CD4-positive, alpha-beta T cell treated with Interleukin-4 for 1 hour (primary cell): ENCODE data around the gene WNT9A.
A peak's percentile ranks its signal among the peaks of the same experiment; 100 is the strongest.

Experiments
- DNase-seq, 2 donors: peaks; one replicate each; pipeline ENCODE4 v3.0.0-alpha.2; 2020 to 2022

WNT9A gene

DNA sequence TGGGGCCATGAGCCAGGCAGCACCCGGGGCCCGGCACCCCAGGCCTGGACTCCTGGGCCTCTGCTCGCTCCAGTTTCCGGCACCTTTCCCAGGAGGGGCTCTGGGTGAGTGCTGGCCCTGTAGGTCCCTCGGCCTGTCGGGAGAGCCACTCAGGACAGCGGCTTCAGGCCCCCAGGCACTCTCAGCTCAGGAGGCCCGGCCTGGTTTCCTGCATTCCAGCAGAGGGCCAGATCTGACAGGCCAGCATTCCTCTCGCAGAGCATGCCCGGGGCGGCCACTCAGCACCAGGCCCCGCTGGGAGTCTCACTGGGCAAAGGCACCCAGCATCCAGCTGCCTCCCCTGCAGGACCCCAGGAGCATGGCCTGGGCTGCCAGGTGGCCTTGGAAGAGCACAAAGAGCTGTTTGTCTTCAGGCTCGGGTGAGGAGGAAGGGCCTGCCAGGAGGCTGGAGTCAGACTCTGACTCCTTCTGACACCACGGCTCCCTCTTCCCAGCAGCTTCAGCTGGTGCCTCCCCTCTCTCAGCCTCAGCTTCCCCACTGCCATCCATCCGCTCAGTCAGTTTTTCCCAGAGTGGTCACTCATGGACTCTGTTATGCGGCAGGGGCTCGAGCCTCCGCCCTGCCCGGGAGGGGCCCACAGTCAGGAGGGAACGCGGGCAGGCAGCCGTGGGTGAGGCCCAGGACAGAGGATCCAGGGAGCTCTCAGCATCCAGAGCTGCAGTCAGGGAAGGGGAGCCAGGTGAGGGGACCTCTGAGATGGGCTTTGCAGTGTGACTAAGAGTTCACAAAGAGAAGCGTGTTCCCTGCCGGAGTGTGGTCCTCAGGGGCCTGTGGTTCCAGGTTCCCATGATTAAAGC is 51.7 kb downstream of the WNT9A start:
- no peak for DNase-seq

DNA sequence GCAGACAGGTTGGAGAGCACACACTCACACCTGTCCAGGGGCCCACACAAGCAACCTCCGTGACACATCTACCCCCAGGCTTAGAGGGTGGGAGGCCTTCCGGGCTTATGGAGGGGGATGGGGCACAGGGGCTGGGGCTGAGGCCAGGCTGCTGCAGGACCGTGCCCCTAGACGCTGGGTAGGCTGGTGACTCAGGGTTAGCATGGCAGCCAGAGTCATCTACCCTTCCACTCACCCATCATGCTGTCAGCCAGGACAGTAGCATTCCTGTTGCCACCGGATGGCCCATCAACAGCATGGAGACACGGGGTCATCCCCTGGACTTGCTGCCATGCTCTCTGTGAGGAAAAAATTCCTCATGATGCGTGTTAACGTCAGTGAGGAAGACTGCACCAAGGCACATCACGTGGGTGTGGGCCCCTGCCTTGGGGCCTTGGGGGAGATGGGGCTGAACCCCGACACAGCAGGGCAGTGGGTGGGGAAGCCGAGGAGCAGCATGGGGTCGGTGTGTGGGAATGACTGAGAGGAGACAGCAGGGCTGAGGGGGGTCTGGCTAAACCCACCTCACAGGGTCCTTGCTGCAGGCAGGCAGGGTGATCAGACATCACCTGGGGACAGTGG is 52.8 kb downstream of the WNT9A start:
- peak in 1 of 2 donors; percentile 9 for DNase-seq

GRCh38 chr1:227893949-227894721 is 53.6 kb downstream of the WNT9A start:
- DNase-seq: no peak

DNA sequence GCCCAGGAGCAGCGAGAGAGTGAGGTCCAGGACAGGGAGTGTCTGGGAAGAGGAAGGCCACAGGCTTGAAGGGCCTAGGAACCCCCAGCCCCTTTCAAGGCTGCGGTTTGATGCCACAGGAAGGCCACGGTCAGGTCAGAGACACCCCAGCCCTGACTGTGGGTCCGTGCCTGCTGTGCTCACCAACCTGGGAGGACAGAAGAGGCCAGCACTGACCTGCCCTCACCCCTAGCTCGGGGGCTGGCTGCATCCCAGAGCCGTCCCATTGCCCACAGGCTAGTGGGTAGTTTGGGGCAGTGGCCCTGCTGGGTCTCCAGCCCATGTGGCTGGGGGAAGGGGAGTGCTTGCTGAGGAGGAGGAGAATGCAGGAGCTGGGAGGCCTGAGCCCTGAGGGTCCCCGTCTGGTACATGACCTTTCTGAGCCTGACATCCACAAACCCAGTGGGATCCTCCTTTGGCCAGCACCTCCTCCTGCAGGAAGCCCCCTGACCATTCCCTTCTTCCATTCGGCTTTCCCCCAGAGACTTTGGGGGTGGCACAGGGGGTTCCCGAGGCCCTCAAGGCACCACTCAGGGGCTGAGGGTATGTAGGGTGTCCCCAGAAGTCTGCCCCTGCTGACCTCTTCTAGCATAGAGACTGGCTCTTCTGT is 54.3 kb downstream of the WNT9A start:
- DNase-seq: no peak

DNA sequence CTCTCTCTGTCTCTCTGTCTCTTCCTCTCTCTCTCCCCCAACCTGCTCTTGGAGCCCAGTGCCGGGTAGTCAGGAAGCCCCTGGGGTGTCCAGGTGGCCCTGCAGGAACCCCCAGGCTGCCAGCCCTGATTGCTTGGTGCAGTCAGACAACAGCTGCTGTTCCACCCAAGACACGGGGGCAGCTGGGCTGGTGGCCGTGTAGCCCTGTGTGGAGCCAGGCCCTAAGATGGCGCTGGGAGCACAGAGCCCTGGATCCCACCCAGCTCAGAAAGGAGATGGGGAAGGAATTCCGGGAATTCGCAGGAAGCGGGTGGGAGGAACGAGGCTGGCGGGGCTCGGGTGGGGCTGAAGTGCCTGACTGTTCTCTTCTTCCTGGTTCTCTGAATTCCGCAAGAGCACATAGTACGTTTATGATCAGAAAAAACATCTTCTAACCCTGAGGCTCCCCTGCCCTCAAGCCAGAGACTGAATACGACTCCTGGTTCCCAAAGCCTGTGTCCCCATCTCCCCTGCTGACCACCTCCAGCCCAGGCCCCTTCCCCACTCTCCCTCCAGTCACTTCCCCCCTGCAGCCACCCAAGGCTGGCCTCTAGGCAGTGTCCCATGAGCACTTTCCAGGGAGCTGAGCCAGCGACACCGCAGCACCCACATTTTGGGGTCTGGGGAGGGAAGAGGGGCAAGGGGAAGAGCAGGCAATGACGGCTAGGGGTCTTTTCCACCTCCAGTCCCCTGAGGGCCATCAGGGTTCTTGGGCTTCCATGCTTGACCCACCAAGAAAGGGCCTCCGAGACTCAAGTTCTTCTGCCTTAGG is 55.0 kb downstream of the WNT9A start:
- DNase-seq: no peak

DNA sequence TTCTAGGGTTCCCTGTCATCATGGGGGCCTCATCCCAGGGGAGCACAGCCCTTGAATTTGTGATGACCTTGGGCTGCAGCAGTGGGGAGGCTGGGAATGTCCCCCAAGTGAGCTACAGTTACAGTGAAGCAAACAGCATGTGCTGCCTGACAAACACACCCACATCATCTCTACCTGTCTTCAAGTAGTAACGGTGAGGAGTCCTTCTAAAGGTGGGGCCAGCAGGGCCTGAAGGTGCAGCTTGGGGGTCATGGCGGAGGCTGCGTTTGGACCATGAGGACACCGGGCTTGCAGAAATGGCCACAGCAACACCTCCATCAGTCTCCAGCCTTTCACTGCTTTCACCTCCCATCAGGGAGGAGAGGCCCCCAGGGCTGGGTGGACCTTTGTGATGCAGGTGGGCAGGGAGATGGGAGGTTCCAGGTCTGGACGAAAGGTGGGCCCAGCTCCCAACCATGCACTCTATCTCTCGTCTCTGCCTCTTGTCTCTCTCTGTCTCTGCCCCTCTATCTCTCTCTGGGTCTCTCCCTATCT is 55.7 kb downstream of the WNT9A start:
- DNase-seq: no peak

- no peak for DNase-seq
Observed at GRCh38 chr1:227891223-227891954, 56.3 kb downstream of the WNT9A start.

DNA sequence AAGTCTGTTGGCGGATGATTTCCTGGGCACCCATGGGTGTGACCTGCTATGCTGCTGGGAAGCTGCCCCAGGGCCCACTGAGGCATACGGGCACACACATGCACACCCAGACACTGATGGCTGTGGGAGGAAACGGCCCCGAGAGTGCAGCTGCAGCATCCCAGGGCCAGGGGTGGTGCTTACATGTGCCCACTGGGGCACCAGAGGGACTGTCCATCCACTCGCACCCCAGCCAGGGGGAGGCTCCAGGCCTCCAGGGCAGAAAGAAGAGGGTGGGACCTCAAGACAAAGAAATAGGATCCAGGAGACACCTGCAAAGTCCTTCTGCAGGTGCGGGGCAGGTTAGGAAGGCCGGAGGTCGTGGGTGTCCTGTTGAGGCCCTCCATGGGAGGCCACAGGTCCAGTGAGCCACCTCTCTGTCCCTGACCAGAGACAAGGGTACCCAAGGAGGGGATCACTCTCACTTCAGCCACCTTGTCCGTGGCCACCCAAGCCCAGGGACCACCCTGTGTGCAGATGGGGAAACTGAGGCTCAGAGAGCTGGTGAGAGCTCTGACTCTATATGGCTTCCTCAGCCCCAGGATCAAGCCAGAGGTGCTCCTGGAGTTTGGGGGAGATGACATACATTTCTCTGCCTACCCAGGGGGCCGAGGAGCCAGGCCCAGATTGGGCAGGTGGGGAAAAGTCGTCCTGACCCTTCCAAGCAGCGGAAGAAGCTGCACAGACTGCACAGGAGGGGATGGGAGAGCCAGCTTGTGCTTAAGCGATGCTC is 57.1 kb downstream of the WNT9A start:
- peak in 1 of 2 donors; percentile 11 for DNase-seq

GRCh38 chr1:227889863-227890405 is 57.8 kb downstream of the WNT9A start:
- DNase-seq: peak in 1 of 2 donors; percentile 10

DNA sequence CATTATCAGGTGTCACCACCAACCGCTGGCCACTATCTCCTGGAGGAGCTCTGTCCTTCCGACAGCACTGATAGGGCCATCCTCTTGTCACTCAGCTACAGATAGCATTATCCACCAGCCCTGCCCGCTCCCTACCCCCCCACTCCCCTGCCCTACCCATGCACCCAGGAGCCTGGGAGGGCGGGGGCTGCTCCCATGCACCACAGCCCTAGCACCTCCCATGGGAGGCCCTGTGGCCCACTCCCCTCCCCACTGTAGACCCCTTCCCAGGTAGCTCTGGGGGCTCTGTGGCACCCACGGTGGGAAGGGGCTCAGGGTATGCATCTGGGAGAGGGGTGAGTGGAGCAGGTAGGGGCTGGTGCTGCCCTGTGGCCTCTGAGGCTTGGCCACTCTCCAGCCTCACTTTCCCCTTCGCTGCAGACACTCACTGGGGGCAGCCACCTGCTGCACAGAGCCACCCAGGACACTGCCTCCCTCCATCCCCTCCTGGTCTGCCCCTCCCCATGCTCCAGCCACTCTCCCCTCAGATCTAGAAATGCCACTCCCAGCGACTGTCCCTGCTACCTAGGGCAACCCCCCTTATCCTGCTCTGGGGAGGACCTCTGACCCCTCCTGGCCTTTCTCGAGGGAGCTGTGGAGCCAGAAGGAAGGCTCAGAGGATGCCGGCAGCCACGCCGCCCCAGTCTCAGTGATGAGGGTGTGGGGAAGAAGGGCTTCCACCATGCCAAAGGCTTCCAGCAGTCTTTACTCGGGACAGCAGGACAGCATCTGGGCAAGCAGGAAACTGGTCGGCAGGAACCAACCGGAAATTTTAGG is 58.5 kb downstream of the WNT9A start:
- DNase-seq: no peak

- DNase-seq: peak in 1 of 2 donors; percentile 11
Observed at GRCh38 chr1:227888404-227889046, 59.2 kb downstream of the WNT9A start.

- DNase-seq: peak; percentile 12 to 66
Observed at GRCh38 chr1:227887697-227888403, 59.9 kb downstream of the WNT9A start.

GRCh38 chr1:227886993-227887696 is 60.6 kb downstream of the WNT9A start:
- DNase-seq: peak; percentile 12 to 47

- DNase-seq: no peak
Observed at GRCh38 chr1:227886503-227886961, 61.2 kb downstream of the WNT9A start.

- DNase-seq: peak in 1 of 2 donors; percentile 11
Observed at GRCh38 chr1:227885648-227886502, 61.9 kb downstream of the WNT9A start.

GRCh38 chr1:227885135-227885647 is 62.5 kb downstream of the WNT9A start:
- peak; percentile 12 to 33 for DNase-seq
